Measurements from ENCODE around the gene FFAR4. TPM values are rescaled to one million over a fixed set of nuclear protein-coding genes. Genes with fewer than 3 reads are reported as not detected.
A peak's percentile ranks its signal among the peaks of the same experiment; 100 is the strongest.

Gene FFAR4
- total RNA-seq, 1 donor, result not detected

DNA sequence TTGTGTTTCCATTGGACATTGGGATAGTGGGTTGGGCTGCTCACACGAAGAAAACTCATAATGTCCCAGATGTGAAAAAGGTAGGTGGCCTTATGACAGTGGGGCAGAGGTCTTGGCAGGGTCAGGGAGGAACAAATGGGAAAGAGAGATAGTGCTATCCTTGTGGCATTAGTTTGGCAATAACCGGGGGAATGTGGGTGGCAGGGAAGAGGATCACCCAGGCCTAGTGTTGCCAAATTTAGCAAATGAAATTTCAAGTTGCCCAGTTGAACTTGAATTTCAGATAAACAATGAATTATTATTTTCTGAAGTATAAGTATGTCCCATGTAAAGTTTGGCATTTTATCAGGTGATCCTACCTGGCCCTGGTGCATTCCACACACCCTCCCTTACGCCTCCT lies 46.7 kb downstream of the FFAR4 start:
- no peaks in the 10 kb centered on the region for H3K36me3 ChIP-seq (ENCODE audit: insufficient read depth, low read length)
- H3K27ac ChIP-seq (ENCODE audit: low read depth, low read length), result no peak overlapping the region
- H3K27me3 ChIP-seq (ENCODE audit: insufficient read depth, low read length), result peaks cover 27% of the 10 kb centered on the region
- TF ChIP-seq, protein P1, sequence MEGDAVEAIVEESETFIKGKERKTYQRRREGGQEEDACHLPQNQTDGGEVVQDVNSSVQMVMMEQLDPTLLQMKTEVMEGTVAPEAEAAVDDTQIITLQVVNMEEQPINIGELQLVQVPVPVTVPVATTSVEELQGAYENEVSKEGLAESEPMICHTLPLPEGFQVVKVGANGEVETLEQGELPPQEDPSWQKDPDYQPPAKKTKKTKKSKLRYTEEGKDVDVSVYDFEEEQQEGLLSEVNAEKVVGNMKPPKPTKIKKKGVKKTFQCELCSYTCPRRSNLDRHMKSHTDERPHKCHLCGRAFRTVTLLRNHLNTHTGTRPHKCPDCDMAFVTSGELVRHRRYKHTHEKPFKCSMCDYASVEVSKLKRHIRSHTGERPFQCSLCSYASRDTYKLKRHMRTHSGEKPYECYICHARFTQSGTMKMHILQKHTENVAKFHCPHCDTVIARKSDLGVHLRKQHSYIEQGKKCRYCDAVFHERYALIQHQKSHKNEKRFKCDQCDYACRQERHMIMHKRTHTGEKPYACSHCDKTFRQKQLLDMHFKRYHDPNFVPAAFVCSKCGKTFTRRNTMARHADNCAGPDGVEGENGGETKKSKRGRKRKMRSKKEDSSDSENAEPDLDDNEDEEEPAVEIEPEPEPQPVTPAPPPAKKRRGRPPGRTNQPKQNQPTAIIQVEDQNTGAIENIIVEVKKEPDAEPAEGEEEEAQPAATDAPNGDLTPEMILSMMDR (IDR thresholded peaks at IDR 0.05; ENCODE audit: extremely low read depth, low read depth, low read length), result no peak
- no peaks in the 10 kb centered on the region for H3K4me1 ChIP-seq (ENCODE audit: insufficient read depth, low read length)
- H4K20me1 ChIP-seq (ENCODE audit: insufficient read depth, low read length), result no peaks in the 10 kb centered on the region
- H2AFZ ChIP-seq (ENCODE audit: low read length), result no peak overlapping the region
- no peak overlapping the region for H3K4me2 ChIP-seq (ENCODE audit: insufficient read depth, low read length)
- H3K79me2 ChIP-seq (ENCODE audit: insufficient read depth, low read length), result no peaks in the 10 kb centered on the region
- no peaks in the 10 kb centered on the region for H3K9me3 ChIP-seq (ENCODE audit: low read depth, low read length)
- H3K4me3 ChIP-seq (ENCODE audit: insufficient read depth, low read length), result no peak overlapping the region
- DNase-seq (ENCODE audit: insufficient read length, low spot score, missing footprints), result no peak

DNA sequence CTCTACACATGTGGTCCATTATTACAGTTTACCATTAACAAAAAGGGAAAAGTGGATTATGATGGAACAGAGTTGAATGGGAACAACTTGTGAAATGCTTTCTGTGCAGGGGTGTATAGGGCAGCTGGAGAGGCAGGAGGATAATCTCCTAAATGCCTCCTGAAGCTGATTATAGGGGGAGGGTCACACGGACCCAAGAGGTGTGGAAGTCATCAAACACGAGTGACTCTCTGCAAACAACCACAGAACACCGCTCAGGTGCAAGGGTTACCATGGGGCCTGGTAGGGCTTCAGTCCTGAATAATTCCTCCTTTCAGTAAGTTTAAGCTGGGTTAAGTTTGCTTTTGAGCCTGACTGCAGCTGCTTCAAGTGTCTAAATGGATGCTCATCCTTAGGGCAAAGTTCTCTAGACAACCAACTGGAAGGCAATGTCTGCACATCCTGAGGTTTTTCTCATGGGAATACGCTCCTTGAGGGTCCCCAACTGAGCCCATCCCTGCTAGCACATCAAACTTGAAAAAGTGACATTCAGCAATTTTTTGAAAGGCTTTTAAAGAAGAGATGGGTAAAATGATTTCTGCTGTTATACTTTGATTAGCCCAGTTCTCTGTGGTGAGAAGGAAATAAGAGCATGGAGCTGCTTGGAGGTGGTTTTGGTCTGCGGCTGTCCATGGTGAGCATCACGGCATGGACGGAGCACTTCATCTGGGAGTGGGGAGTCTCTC lies 47.8 kb downstream of the FFAR4 start:
- no peak overlapping the region for H3K4me3 ChIP-seq (ENCODE audit: insufficient read depth, low read length)
- no peaks in the 10 kb centered on the region for H4K20me1 ChIP-seq (ENCODE audit: insufficient read depth, low read length)
- no peaks in the 10 kb centered on the region for H3K79me2 ChIP-seq (ENCODE audit: insufficient read depth, low read length)
- H3K9me3 ChIP-seq (ENCODE audit: low read depth, low read length), result no peaks in the 10 kb centered on the region
- no peak for DNase-seq (ENCODE audit: insufficient read length, low spot score, missing footprints)
- H3K36me3 ChIP-seq (ENCODE audit: insufficient read depth, low read length), result no peaks in the 10 kb centered on the region
- no peak overlapping the region for H2AFZ ChIP-seq (ENCODE audit: low read length)
- peaks cover 22% of the 10 kb centered on the region for H3K27me3 ChIP-seq (ENCODE audit: insufficient read depth, low read length)
- no peak overlapping the region for H3K4me2 ChIP-seq (ENCODE audit: insufficient read depth, low read length)
- no peaks in the 10 kb centered on the region for H3K4me1 ChIP-seq (ENCODE audit: insufficient read depth, low read length)
- no peak overlapping the region for H3K27ac ChIP-seq (ENCODE audit: low read depth, low read length)
- TF ChIP-seq, protein P1 (IDR thresholded peaks at IDR 0.05; ENCODE audit: extremely low read depth, low read depth, low read length), result no peak

DNA sequence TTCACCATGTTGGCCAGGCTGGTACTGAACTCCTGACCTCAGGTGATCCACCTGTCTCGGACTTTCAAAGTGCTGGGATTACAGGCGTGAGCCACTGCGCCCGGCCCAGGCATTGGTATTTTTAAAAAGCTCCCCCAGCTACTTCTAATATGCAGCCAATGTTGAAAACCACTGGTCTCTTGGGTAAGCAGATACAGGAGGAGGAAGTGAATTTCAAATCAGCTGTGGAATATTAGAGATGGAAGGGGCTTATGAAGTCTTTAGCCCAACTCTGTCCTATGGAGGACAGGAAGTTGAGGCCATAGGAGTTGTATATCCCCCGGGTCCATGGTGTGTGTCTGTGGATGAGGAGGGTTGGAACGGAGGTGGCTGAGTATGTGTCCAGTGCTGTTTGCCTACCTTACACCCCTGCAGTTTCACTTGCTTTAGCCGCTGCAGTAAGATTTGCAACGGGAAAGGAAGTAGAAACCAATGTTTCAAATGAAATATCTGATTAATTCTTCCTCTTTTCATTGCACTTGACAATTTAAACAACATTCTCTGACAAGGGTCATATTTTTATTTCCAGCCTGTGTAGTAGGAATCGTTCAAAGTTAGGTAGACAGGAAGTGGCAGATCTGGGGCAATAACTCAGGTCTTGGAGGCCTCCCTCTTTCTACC lies 49.2 kb downstream of the FFAR4 start:
- DNase-seq (ENCODE audit: insufficient read length, low spot score, missing footprints), result peak; percentile 53
- H4K20me1 ChIP-seq (ENCODE audit: insufficient read depth, low read length), result no peaks in the 10 kb centered on the region
- no peaks in the 10 kb centered on the region for H3K9me3 ChIP-seq (ENCODE audit: low read depth, low read length)
- H3K79me2 ChIP-seq (ENCODE audit: insufficient read depth, low read length), result no peaks in the 10 kb centered on the region
- no peaks in the 10 kb centered on the region for H3K36me3 ChIP-seq (ENCODE audit: insufficient read depth, low read length)
- TF ChIP-seq, protein P1 (IDR thresholded peaks at IDR 0.05; ENCODE audit: extremely low read depth, low read depth, low read length), result no peak
- no peak overlapping the region for H3K4me2 ChIP-seq (ENCODE audit: insufficient read depth, low read length)
- no peak overlapping the region for H3K27ac ChIP-seq (ENCODE audit: low read depth, low read length)
- H3K27me3 ChIP-seq (ENCODE audit: insufficient read depth, low read length), result peaks cover 30% of the 10 kb centered on the region
- no peak overlapping the region for H2AFZ ChIP-seq (ENCODE audit: low read length)
- no peak overlapping the region for H3K4me3 ChIP-seq (ENCODE audit: insufficient read depth, low read length)
- H3K4me1 ChIP-seq (ENCODE audit: insufficient read depth, low read length), result no peaks in the 10 kb centered on the region

DNA sequence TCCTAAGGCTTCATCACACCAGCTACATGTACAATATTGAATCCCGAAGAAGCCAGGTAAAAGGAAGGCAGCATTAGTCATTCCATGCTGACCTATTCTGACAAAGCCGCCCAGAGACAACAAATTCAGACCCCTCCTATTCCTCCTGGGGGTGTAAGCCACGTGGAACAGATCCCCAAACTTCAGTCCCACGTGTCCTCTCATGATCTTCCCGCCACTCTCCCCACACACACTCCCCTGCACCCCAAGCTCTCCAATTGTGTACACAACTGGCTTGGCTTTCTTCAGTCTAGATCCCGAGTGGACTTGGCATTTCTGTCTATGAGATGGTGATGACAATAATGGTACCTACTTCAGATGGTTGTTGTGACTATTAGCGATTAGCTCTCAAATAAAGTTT lies 54.5 kb downstream of the FFAR4 start:
- Histone ChIP-seq H3K4me2 (ENCODE audit: insufficient read depth, low read length) (no peak overlapping the region), H2AFZ (ENCODE audit: low read length) (no peak overlapping the region), H3K27me3 (ENCODE audit: insufficient read depth, low read length) (peaks cover 26% of the 10 kb centered on the region), H3K27ac (ENCODE audit: low read depth, low read length) (no peak overlapping the region), H3K36me3 (ENCODE audit: insufficient read depth, low read length) (no peaks in the 10 kb centered on the region), H4K20me1 (ENCODE audit: insufficient read depth, low read length) (no peaks in the 10 kb centered on the region), H3K4me1 (ENCODE audit: insufficient read depth, low read length) (no peaks in the 10 kb centered on the region), H3K9me3 (ENCODE audit: low read depth, low read length) (no peaks in the 10 kb centered on the region), H3K79me2 (ENCODE audit: insufficient read depth, low read length) (no peaks in the 10 kb centered on the region), H3K4me3 (ENCODE audit: insufficient read depth, low read length) (no peak overlapping the region)
- DNase-seq (ENCODE audit: insufficient read length, low spot score, missing footprints), result no peak
- TF ChIP-seq, protein P1 (IDR thresholded peaks at IDR 0.05; ENCODE audit: extremely low read depth, low read depth, low read length), result no peak

Measured in osteoblast (primary cell).